GM03348 (cell line): ENCODE results near the gene ADAMTS16.

ENCODE experiments used
- DNase-seq: peaks from one replicate; pipeline ENCODE4 v3.0.0; 2012; ENCODE audit warnings: low spot score

Gene ADAMTS16

GRCh38 chr5:5183189-5183699 is 43.1 kb downstream of the ADAMTS16 start:
- DNase-seq, result no peak

DNA sequence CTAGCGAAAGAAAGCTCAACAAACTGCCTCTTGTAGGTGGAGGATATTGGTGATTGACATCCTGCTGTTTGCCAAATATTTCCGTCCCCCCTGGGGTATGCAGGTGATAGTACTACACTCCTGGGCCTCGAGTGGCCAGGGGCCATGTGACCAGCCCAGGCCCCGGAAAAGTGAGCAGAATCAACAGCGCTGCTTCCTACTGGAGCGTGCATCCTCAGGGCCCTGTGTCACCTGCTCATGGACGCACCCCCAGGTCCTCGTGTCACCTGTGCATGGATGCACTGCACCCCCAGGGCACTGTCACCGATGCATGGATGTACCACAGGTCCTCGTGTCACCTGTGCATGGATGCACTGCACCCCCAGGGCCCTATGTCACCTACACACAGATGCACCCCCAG is 43.8 kb downstream of the ADAMTS16 start:
- no peak for DNase-seq

DNA sequence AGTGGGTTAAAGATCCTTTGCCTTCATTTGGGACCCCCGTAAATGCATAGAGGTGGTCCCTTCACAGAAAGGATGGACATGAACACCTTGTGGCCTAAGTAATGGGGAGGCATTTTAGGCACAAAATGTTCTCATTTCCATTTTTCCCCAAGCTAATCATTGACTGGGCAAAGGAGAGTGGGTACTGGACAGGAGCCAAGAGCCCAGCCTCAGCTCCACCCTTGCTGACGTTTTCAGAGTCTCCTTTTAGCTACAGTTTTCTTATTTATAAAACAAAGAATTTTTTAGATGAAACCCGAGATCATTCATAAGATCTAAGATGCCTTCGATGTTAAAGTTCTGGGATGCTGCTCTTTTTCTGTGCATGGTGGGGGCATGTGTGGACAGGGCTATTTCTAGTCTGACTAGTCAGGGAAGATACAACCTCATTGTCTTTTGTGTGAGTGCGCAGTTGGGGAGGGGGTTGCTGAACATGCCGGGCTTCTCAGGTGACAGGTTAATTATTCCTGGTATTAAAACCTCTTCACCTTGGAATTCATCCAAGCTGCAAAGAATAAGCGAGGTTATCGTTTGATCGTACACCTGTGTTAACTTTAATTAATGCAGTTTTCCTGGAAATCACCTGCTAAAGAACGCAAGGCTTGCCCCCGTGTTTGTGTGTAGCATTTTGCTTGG is 48.4 kb downstream of the ADAMTS16 start:
- DNase-seq, result no peak

DNA sequence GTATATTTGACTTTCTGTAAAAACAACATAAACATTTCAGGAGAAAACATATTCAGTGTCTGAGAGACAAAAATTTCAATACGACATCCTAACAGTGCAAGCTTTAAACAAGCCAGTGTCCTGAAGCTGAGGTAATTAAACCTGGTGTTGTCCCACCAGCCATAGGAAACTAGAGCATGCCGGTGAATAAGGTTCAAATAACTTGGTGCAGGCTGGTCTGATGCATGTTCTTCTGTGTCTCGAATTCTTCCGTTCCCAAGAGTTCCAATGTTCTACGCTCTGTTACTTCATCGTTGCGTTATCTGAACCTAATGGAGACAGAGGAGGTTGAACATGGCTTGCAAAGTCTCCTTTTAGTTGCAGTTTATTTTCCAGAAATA is 48.9 kb downstream of the ADAMTS16 start:
- DNase-seq, result no peak

- no peak for DNase-seq
Measured at GRCh38 chr5:5191906-5192305, 51.8 kb downstream of the ADAMTS16 start.

- no peak for DNase-seq
Measured at GRCh38 chr5:5192681-5193080, 52.6 kb downstream of the ADAMTS16 start.

- DNase-seq, result no peak
Measured at GRCh38 chr5:5195128-5195918, 55.2 kb downstream of the ADAMTS16 start.

GRCh38 chr5:5198135-5198534 is 58.0 kb downstream of the ADAMTS16 start:
- DNase-seq, result no peak

- no peak for DNase-seq
Measured at GRCh38 chr5:5198815-5199214, 58.7 kb downstream of the ADAMTS16 start.

DNA sequence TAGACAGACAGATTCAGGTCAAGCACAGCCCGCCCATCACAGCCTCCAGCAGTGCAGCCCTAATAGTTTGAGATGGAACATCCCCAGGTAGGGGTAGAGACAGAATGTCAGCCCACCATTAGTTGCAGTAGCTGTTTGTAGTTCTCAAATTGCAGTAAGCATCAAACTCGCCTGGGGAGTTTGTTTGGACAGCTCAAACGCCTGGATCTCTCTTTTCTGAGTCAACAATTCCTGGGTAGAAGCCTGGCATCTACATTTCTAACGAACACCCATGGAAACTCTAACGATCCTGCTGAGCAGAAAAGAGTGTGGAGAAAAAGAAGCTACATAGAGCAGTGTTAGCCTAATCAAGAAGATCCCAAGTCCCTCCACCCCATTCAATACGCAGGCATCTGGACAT is 59.4 kb downstream of the ADAMTS16 start:
- DNase-seq, result no peak

DNA sequence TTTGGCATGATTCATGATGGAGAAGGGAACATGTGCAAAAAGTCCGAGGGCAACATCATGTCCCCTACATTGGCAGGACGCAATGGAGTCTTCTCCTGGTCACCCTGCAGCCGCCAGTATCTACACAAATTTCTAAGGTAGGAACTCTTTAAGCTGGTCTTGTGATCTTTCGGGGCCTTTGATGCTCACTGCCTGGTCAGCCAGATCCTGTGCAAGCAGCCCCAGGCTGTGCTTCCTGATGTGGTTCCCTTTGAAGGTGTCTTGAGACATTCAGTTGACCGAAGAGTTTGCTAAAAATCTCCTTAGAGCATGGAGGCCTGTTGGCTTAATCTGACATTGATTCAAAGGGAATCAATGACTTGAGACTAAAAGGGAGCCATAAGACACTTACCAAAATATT is 60.0 kb downstream of the ADAMTS16 start:
- DNase-seq, result no peak

DNA sequence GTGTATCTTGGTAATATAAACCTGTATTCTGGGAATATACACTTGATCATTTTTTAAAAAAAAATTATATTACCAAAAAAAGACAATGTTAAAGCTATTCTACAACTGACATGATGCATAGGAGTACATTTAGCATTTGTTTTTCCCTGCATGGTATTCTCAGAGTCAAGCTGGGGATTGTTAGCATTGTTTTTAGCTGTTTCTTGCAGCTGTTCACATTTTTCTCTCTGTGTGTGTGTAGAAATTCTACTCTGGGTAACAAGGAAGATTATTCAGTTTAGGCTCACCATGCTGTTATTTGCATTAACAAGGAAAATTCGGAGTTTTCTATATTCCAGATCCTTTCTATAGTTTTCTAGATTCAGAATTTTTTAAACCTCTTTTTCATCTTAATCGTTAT is 62.2 kb downstream of the ADAMTS16 start:
- DNase-seq, result no peak

- DNase-seq, result no peak
Measured at GRCh38 chr5:5203451-5203850, 63.3 kb downstream of the ADAMTS16 start.

DNA sequence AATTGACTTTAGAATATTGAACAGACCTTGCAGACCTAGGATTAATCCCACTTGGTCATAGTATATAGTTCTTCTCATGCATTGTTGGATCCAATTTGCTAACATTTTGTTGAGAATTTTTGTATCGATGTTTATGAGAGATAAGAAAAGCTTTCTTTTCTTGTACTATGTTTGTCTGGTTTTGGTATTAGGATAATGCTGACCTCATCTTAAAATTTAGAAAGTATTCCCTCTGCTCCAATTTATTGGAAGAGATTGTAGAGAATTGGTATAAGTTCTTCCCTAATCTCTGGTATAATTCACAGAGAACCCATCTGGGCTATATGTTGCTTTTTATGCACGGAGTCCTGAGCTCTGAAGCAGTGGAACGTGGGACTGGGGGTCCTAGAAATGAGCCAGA is 67.7 kb downstream of the ADAMTS16 start:
- no peak for DNase-seq

- no peak for DNase-seq
Measured at GRCh38 chr5:5209089-5209488, 69.0 kb downstream of the ADAMTS16 start.

- DNase-seq, result no peak
Measured at GRCh38 chr5:5209510-5210286, 69.6 kb downstream of the ADAMTS16 start.

- no peak for DNase-seq
Measured at GRCh38 chr5:5217371-5217770, 77.2 kb downstream of the ADAMTS16 start.

- DNase-seq, result no peak
Measured at GRCh38 chr5:5218396-5218795, 78.3 kb downstream of the ADAMTS16 start.

GRCh38 chr5:5219541-5219940 is 79.4 kb downstream of the ADAMTS16 start:
- DNase-seq, result no peak

- no peak for DNase-seq
Measured at GRCh38 chr5:5220901-5221631, 80.9 kb downstream of the ADAMTS16 start.

DNA sequence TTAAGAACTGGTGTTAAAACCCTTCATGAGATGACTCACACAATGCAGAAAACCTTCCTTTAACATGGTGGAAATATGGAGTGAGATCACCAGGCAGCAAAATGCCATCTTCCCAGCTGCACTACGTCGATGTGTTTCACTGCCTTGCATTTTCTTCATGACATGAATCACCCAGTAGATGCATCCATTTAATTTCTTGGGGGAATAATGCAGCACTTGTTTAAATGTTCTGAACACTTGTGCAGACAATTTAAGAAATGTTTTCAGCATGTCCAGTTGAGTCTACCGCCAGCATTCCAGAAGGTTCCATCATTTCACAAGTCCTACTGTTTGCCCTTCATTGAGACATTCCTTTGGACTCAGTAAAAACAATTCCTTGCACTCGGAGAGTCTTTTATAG is 81.6 kb downstream of the ADAMTS16 start:
- DNase-seq, result no peak

DNA sequence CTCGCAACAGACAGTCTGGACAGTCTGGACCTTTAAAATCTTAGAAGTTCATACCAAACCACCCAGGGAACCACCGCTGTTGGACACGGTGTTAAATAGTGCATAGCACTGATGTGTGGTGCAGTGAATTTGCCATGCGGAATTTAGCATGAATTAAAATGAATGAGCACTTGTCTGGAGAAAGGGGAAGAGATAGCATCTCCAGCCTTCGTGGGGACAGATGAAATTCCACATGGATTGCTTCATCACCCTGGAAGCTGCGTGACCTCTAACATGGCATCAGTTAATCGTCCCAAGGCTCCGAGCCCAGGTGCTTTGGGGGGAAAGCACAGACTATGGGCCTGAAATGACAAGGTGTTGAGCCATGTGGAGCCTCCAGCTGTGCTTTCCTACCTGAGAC is 91.4 kb downstream of the ADAMTS16 start:
- DNase-seq, result no peak
